ENCODE measurements around the gene HOGA1.

The HOGA1 gene

GRCh38 chr10:97608991-97609561 lies 24.9 kb downstream of the HOGA1 start:
- TF ChIP-seq SIN3A (IDR thresholded peaks at IDR 0.05; ENCODE audit: borderline replicate concordance, insufficient read depth, low read length) (no peak), REST (IDR thresholded peaks at IDR 0.05; ENCODE audit: insufficient read depth in 1 of 2, low read depth in 2 of 2, low read length in 2 of 2) (no peak), FOXP2 (optimal IDR thresholded peaks at IDR 0.05; ENCODE audit: borderline replicate concordance, extremely low read depth, extremely low read length, insufficient read depth) (no peak), TAF1 (IDR thresholded peaks at IDR 0.05; ENCODE audit: borderline replicate concordance, insufficient read depth, low read length) (no peak), POLR2AphosphoS5 (IDR thresholded peaks at IDR 0.05; ENCODE audit: low read depth, low read length) (no peak)

GRCh38 chr10:97611473-97611872 lies 27.3 kb downstream of the HOGA1 start:
- no peak for TF ChIP-seq POLR2AphosphoS5 (IDR thresholded peaks at IDR 0.05; ENCODE audit: low read depth, low read length)
- TF ChIP-seq SIN3A (IDR thresholded peaks at IDR 0.05; ENCODE audit: borderline replicate concordance, insufficient read depth, low read length) = no peak
- TF ChIP-seq REST (IDR thresholded peaks at IDR 0.05; ENCODE audit: insufficient read depth in 1 of 2, low read depth in 2 of 2, low read length in 2 of 2) = no peak

- TF ChIP-seq SIN3A (IDR thresholded peaks at IDR 0.05; ENCODE audit: borderline replicate concordance, insufficient read depth, low read length) = no peak
- TF ChIP-seq FOXP2 (optimal IDR thresholded peaks at IDR 0.05; ENCODE audit: borderline replicate concordance, extremely low read depth, extremely low read length, insufficient read depth) = no peak
- no peak for TF ChIP-seq POLR2AphosphoS5 (IDR thresholded peaks at IDR 0.05; ENCODE audit: low read depth, low read length)
- TF ChIP-seq REST (IDR thresholded peaks at IDR 0.05; ENCODE audit: insufficient read depth in 1 of 2, low read depth in 2 of 2, low read length in 2 of 2) = no peak
- TF ChIP-seq TAF1 (IDR thresholded peaks at IDR 0.05; ENCODE audit: borderline replicate concordance, insufficient read depth, low read length) = no peak
Measured at GRCh38 chr10:97612386-97612785, 28.2 kb downstream of the HOGA1 start.

- TF ChIP-seq SIN3A (IDR thresholded peaks at IDR 0.05; ENCODE audit: borderline replicate concordance, insufficient read depth, low read length) = no peak
- no peak for TF ChIP-seq POLR2AphosphoS5 (IDR thresholded peaks at IDR 0.05; ENCODE audit: low read depth, low read length)
- no peak for TF ChIP-seq TAF1 (IDR thresholded peaks at IDR 0.05; ENCODE audit: borderline replicate concordance, insufficient read depth, low read length)
Measured at GRCh38 chr10:97618285-97618684, 34.1 kb downstream of the HOGA1 start.

GRCh38 chr10:97618733-97619132 lies 34.5 kb downstream of the HOGA1 start:
- no peak for TF ChIP-seq POLR2AphosphoS5 (IDR thresholded peaks at IDR 0.05; ENCODE audit: low read depth, low read length)
- TF ChIP-seq REST (IDR thresholded peaks at IDR 0.05; ENCODE audit: insufficient read depth in 1 of 2, low read depth in 2 of 2, low read length in 2 of 2) = no peak
- no peak for TF ChIP-seq SIN3A (IDR thresholded peaks at IDR 0.05; ENCODE audit: borderline replicate concordance, insufficient read depth, low read length)

Data from PFSK-1 (cell line).